ENCODE data around the gene ANKRD11. TPM values are rescaled to one million over a fixed set of nuclear protein-coding genes. Genes with fewer than 3 reads are reported as not detected.

The ANKRD11 gene
- polyA plus RNA-seq, 6 donors from 2014 or later: 0.78 to 24.8 (median 10.1) TPM

GRCh38 chr16:89409161-89409711 lies 81.1 kb downstream of the ANKRD11 start:
- Mint-ChIP-seq H3K36me3 (no peaks in the 10 kb centered on the region), H3K9me3 (no peaks in the 10 kb centered on the region), H3K27me3 (no peaks in the 10 kb centered on the region), H3K4me3 (peak overlapping the region; percentile 12 to 89 (median 66)), H3K27ac (peak overlapping the region; percentile 78 to 95 (median 87)), H3K4me1 (peaks cover 67 to 89% (median 86%) of the 10 kb centered on the region in 3 donors)
- ATAC-seq (ENCODE audit: low read depth in 2 of 2): peak; percentile 67 to 75
- peak; percentile 72 for DNase-seq

DNA sequence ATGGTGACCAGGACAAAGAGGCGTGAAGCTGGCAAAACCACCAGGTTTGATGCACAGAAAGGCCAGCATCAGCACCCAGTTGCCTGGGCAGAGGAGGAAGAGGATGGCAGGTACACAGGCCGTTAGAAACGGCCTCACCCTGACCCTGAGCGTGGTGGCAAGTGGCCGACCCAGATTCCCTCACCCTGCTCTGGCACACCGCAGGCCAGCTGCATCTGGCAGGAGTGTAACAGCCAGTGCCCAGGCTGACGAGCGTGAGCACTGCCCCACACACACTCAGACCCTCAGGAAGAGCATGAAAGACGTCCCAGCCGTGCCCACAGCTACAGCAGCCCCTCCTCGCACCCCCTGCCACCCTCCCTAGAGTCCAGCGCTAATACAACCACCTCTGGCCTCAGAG lies 82.0 kb downstream of the ANKRD11 start:
- H3K4me1 Mint-ChIP-seq: peaks cover 74 to 92% (median 90%) of the 10 kb centered on the region in 3 donors
- no peaks in the 10 kb centered on the region for H3K27me3 Mint-ChIP-seq
- no peaks in the 10 kb centered on the region for H3K36me3 Mint-ChIP-seq
- DNase-seq (no peak), ATAC-seq (ENCODE audit: low read depth in 2 of 2) (no peak)
- H3K9me3 Mint-ChIP-seq: no peaks in the 10 kb centered on the region
- H3K4me3 Mint-ChIP-seq: peak overlapping the region; percentile 16 to 89 (median 70)
- H3K27ac Mint-ChIP-seq: peak overlapping the region; percentile 78 to 92 (median 82)

GRCh38 chr16:89407925-89408300 lies 82.4 kb downstream of the ANKRD11 start:
- Mint-ChIP-seq H3K4me1 (peaks cover 78 to 92% (median 90%) of the 10 kb centered on the region in 3 donors), H3K9me3 (no peaks in the 10 kb centered on the region), H3K27me3 (no peaks in the 10 kb centered on the region), H3K27ac (peak overlapping the region; percentile 81 to 92 (median 82)), H3K36me3 (no peaks in the 10 kb centered on the region), H3K4me3 (peak overlapping the region; percentile 16 to 89 (median 70))
- no peak for ATAC-seq (ENCODE audit: low read depth in 2 of 2)
- no peak for DNase-seq

- H3K36me3 Mint-ChIP-seq: no peaks in the 10 kb centered on the region
- no peaks in the 10 kb centered on the region for H3K9me3 Mint-ChIP-seq
- ATAC-seq (ENCODE audit: low read depth in 2 of 2) (no peak), DNase-seq (no peak)
- no peaks in the 10 kb centered on the region for H3K27me3 Mint-ChIP-seq
- peak overlapping the region; percentile 74 to 92 (median 81) for H3K27ac Mint-ChIP-seq
- H3K4me3 Mint-ChIP-seq: peak overlapping the region; percentile 39 to 83 (median 70)
- H3K4me1 Mint-ChIP-seq: peaks cover 77 to 92% (median 90%) of the 10 kb centered on the region in 3 donors
Measured at GRCh38 chr16:89407282-89407924, 83.0 kb downstream of the ANKRD11 start.

- no peaks in the 10 kb centered on the region for H3K27me3 Mint-ChIP-seq
- peak overlapping the region in 4 of 6 donors; percentile 64 to 92 (median 75) for H3K27ac Mint-ChIP-seq
- H3K9me3 Mint-ChIP-seq: no peaks in the 10 kb centered on the region
- peak overlapping the region in 6 of 8 donors; percentile 12 to 83 (median 77) for H3K4me3 Mint-ChIP-seq
- DNase-seq: no peak
- H3K36me3 Mint-ChIP-seq: no peaks in the 10 kb centered on the region
- no peak for ATAC-seq (ENCODE audit: low read depth in 2 of 2)
- H3K4me1 Mint-ChIP-seq: peaks cover 78 to 97% (median 91%) of the 10 kb centered on the region in 3 donors
Measured at GRCh38 chr16:89406277-89406888, 84.0 kb downstream of the ANKRD11 start.

- Mint-ChIP-seq H3K4me1 (peaks cover 66 to 87% (median 83%) of the 10 kb centered on the region in 3 donors), H3K9me3 (no peaks in the 10 kb centered on the region), H3K27me3 (no peaks in the 10 kb centered on the region), H3K4me3 (peak overlapping the region in 1 of 8 donors; percentile 16), H3K27ac (peak overlapping the region; percentile 18 to 94 (median 72)), H3K36me3 (no peaks in the 10 kb centered on the region)
- ATAC-seq (ENCODE audit: low read depth in 2 of 2) (no peak), DNase-seq (no peak)
Measured at GRCh38 chr16:89404561-89404960, 85.8 kb downstream of the ANKRD11 start.

GRCh38 chr16:89402962-89403361 lies 87.4 kb downstream of the ANKRD11 start:
- Mint-ChIP-seq H3K4me1 (peaks cover 60 to 83% (median 67%) of the 10 kb centered on the region in 3 donors), H3K27me3 (no peaks in the 10 kb centered on the region), H3K4me3 (peak overlapping the region in 7 of 8 donors; percentile 17 to 85 (median 59)), H3K27ac (peak overlapping the region; percentile 91 to 96 (median 94)), H3K36me3 (no peaks in the 10 kb centered on the region), H3K9me3 (no peaks in the 10 kb centered on the region)
- ATAC-seq (ENCODE audit: low read depth in 2 of 2) (peak; percentile 85), DNase-seq (peak; percentile 80)

GRCh38 chr16:89401641-89402445 lies 88.5 kb downstream of the ANKRD11 start:
- H3K9me3 Mint-ChIP-seq: no peaks in the 10 kb centered on the region
- no peaks in the 10 kb centered on the region for H3K27me3 Mint-ChIP-seq
- peak overlapping the region in 4 of 8 donors; percentile 41 to 82 (median 50) for H3K4me3 Mint-ChIP-seq
- H3K4me1 Mint-ChIP-seq: peaks cover 49 to 81% (median 63%) of the 10 kb centered on the region in 3 donors
- peak overlapping the region in 5 of 6 donors; percentile 56 to 94 (median 89) for H3K27ac Mint-ChIP-seq
- ATAC-seq (ENCODE audit: low read depth in 2 of 2) (no peak), DNase-seq (no peak)
- no peaks in the 10 kb centered on the region for H3K36me3 Mint-ChIP-seq

DNA sequence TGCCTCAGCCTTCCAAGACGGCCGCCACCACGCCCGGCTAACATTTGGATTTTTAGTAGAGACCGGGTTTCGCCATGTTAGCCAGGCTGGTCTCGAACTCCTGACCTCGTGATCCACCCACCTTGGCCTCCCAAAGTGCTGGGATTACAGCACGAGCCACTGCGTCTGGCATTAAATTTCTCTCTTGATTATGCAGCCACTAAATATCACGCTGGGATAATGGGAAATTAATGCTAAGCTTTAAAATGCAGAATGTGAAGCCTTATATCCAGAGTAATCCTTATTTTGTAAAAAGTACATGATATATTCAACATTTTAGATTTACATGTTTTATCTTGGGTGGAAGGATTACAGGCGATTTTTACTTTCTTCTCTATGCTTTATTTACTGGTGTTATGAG lies 89.2 kb downstream of the ANKRD11 start:
- DNase-seq (no peak), ATAC-seq (ENCODE audit: low read depth in 2 of 2) (no peak)
- no peaks in the 10 kb centered on the region for H3K27me3 Mint-ChIP-seq
- peaks cover 46 to 81% (median 57%) of the 10 kb centered on the region in 3 donors for H3K4me1 Mint-ChIP-seq
- H3K27ac Mint-ChIP-seq: peak overlapping the region in 4 of 6 donors; percentile 10 to 91 (median 78)
- no peaks in the 10 kb centered on the region for H3K36me3 Mint-ChIP-seq
- no peaks in the 10 kb centered on the region for H3K9me3 Mint-ChIP-seq
- H3K4me3 Mint-ChIP-seq: no peak overlapping the region

GRCh38 chr16:89400740-89401139 lies 89.6 kb downstream of the ANKRD11 start:
- H3K4me3 Mint-ChIP-seq: peak overlapping the region in 1 of 8 donors; percentile 68
- H3K27ac Mint-ChIP-seq: peak overlapping the region in 1 of 6 donors; percentile 92
- H3K9me3 Mint-ChIP-seq: no peaks in the 10 kb centered on the region
- H3K36me3 Mint-ChIP-seq: no peaks in the 10 kb centered on the region
- peaks cover 46 to 79% (median 52%) of the 10 kb centered on the region in 3 donors for H3K4me1 Mint-ChIP-seq
- DNase-seq (no peak), ATAC-seq (ENCODE audit: low read depth in 2 of 2) (no peak)
- H3K27me3 Mint-ChIP-seq: no peaks in the 10 kb centered on the region

DNA sequence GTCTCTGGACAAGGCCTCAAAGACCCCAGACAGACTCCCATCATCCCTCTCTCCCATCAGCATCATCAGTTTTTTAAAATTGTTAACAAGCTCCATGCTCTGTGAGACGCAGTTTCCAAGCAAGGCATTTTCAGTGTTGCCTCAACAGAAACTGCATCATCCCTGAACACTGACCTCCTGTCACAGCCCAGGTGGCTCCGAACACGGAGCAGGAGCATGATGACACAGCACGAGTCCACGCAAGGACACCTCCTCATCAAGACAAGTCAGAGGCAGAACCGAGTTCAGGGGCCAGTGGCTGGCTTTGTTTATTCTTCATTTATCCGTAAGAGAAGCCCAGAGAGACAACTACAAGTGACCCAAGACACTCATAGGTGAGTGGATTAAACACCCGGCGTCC lies 91.4 kb downstream of the ANKRD11 start:
- no peaks in the 10 kb centered on the region for H3K36me3 Mint-ChIP-seq
- ATAC-seq (ENCODE audit: low read depth in 2 of 2) (no peak), DNase-seq (no peak)
- peak overlapping the region in 1 of 8 donors; percentile 20 for H3K4me3 Mint-ChIP-seq
- H3K27ac Mint-ChIP-seq: peak overlapping the region in 5 of 6 donors; percentile 12 to 87 (median 75)
- peaks cover 41 to 78% (median 47%) of the 10 kb centered on the region in 3 donors for H3K4me1 Mint-ChIP-seq
- H3K9me3 Mint-ChIP-seq: no peaks in the 10 kb centered on the region
- H3K27me3 Mint-ChIP-seq: no peaks in the 10 kb centered on the region

- ATAC-seq (ENCODE audit: low read depth in 2 of 2) (no peak), DNase-seq (no peak)
- no peak overlapping the region for H3K4me3 Mint-ChIP-seq
- H3K36me3 Mint-ChIP-seq: no peaks in the 10 kb centered on the region
- H3K27me3 Mint-ChIP-seq: no peaks in the 10 kb centered on the region
- H3K4me1 Mint-ChIP-seq: peaks cover 38 to 77% (median 46%) of the 10 kb centered on the region in 3 donors
- H3K9me3 Mint-ChIP-seq: no peaks in the 10 kb centered on the region
- peak overlapping the region in 2 of 6 donors; percentile 37 to 91 for H3K27ac Mint-ChIP-seq
Measured at GRCh38 chr16:89397331-89397861, 93.0 kb downstream of the ANKRD11 start.

DNA sequence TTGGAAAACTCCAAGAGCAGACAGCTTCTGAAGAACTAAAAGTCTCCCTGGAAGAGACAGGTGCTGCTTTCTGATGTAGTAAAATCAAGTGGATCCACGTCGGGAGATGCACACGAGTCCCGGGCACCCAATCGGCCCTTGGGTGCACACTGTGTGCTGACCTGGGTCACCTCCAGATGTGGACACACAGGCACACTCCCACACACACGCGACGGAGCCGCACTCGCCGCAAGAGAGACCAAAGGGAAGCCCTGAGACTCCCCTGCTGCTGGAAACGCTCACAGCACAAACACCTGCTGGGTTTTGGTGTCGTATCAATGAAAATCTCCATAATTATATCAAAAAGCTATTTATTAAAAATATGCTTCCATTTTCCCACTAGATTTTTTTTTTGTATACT lies 94.2 kb downstream of the ANKRD11 start:
- no peak for DNase-seq
- no peaks in the 10 kb centered on the region for H3K9me3 Mint-ChIP-seq
- H3K4me1 Mint-ChIP-seq: peaks cover 30 to 75% (median 40%) of the 10 kb centered on the region in 3 donors
- no peak overlapping the region for H3K4me3 Mint-ChIP-seq
- ATAC-seq (ENCODE audit: low read depth in 2 of 2): no peak
- no peaks in the 10 kb centered on the region for H3K27me3 Mint-ChIP-seq
- peak overlapping the region in 1 of 6 donors; percentile 24 for H3K27ac Mint-ChIP-seq
- H3K36me3 Mint-ChIP-seq: no peaks in the 10 kb centered on the region
